Transverse colon (tissue), 4 donors: ENCODE measurements around the gene ZBTB12.

Source experiments
- POLR2A ChIP-seq: fragments of 450-650 bp; IDR thresholded peaks from one replicate; pipeline ENCODE4 v1.6.1; 2016; ENCODE audit warnings: antibody characterized with exemption, mild to moderate bottlenecking, moderate library complexity
- POLR2AphosphoS5 ChIP-seq, 3 donors: sonication (generic); formaldehyde crosslinking; IDR thresholded peaks; one replicate each; pipeline ENCODE4 v1.6.1; 2016; ENCODE audit warnings: antibody characterized with exemption in 3 of 3
- TF ChIP-seq, protein P1 (sequence below), 5 experiments: fragments of 200-600 bp in 3 of 5; fragments of 450-650 bp in 2 of 5; sonication (generic) in 3 of 5; IDR thresholded peaks; 1 replicate in 2 of 5; 2 replicates in 3 of 5; pipeline ENCODE4 v1.5.1; 2016 to 2017; ENCODE audit warnings: antibody characterized with exemption in 5 of 5, inconsistent platforms in 3 of 5, mild to moderate bottlenecking in 2 of 5, moderate library complexity in 1 of 5

DNA sequence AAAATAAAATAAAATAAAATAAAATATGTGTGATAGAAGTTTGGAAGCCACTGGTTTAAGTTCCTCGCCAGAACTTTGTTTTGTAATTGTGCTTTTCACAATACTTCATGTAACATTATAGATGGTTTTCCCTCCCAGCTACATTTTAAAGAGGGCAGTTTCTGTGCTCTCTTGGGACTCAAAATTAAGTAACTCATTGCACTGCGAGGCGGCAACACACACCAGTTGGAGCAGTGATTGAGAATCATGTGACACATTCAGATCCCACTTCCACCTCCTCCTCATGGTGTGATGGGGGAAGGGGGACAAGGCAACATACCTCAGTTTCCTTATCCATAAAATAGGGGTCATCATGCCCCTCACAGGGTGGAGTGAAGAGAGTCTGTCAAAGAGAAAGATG, 33.1 kb upstream of the ZBTB12 start:
- TF ChIP-seq, protein P1, sequence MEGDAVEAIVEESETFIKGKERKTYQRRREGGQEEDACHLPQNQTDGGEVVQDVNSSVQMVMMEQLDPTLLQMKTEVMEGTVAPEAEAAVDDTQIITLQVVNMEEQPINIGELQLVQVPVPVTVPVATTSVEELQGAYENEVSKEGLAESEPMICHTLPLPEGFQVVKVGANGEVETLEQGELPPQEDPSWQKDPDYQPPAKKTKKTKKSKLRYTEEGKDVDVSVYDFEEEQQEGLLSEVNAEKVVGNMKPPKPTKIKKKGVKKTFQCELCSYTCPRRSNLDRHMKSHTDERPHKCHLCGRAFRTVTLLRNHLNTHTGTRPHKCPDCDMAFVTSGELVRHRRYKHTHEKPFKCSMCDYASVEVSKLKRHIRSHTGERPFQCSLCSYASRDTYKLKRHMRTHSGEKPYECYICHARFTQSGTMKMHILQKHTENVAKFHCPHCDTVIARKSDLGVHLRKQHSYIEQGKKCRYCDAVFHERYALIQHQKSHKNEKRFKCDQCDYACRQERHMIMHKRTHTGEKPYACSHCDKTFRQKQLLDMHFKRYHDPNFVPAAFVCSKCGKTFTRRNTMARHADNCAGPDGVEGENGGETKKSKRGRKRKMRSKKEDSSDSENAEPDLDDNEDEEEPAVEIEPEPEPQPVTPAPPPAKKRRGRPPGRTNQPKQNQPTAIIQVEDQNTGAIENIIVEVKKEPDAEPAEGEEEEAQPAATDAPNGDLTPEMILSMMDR (IDR thresholded peaks at IDR 0.05), result no peak
- TF ChIP-seq POLR2AphosphoS5 (IDR thresholded peaks at IDR 0.05), result no peak
- TF ChIP-seq POLR2A, result no peak
